IMR-90 (cell line): ENCODE results near the gene PRSS16. TPM values are rescaled to one million over a fixed set of nuclear protein-coding genes. Genes with fewer than 3 reads are reported as not detected.

Experiments used
- ATAC-seq: fragments of 200-7000 bp; cut with Tn5 transposase; 2 replicates; pipeline ENCODE4 v1.9.1; 2020; ENCODE audit warnings: low read depth, mild to moderate bottlenecking, moderate library complexity
- BruUV-seq: library from RNA; stranded (reverse); fragments of 400-500 nt; replicated peaks from 2 replicates; lab custom pipeline; 2021; lab: Mats Ljungman, UMichigan
- CTCF ChIA-PET: fragments of 300-600 bp; formaldehyde crosslinking; extraction: SDS; loops from one replicate; lab custom pipeline; 2021; ENCODE audit warnings: antibody characterized with exemption; lab: Yijun Ruan, JAX
- POLR2A ChIA-PET: fragments of 300-600 bp; sonication (Branson Sonifier 250); formaldehyde crosslinking; loops from one replicate; lab custom pipeline; 2022; ENCODE audit warnings: antibody characterized with exemption; ENCODE audit not compliant: unreplicated experiment; lab: Charles Lee
- DNase-seq: peaks from one replicate; pipeline ENCODE4 v3.0.0; 2013
- H2AFZ ChIP-seq: replicated peaks from 2 replicates; pipeline ENCODE3; 2013; ENCODE audit warnings: low read length, mild to moderate bottlenecking; ENCODE audit not compliant: poor library complexity
- H2AK5ac ChIP-seq: 2 replicates; pipeline ENCODE4 v1.6.1; 2013; ENCODE audit warnings: low read depth, low read length, inconsistent platforms
- H2AK9ac ChIP-seq: replicated peaks from 2 replicates; pipeline ENCODE3; 2013; ENCODE audit warnings: mild to moderate bottlenecking, low read depth, low read length, moderate library complexity; ENCODE audit not compliant: poor library complexity
- H2BK120ac ChIP-seq: 2 replicates; pipeline ENCODE4 v1.6.1; 2013; ENCODE audit warnings: low read depth, low read length, inconsistent platforms
- H2BK15ac ChIP-seq: 3 replicates; pipeline ENCODE4 v1.6.1; 2013; ENCODE audit warnings: low read depth, low read length, inconsistent platforms
- H2BK20ac ChIP-seq: 2 replicates; pipeline ENCODE4 v1.6.1; 2013; ENCODE audit warnings: low read depth, mild to moderate bottlenecking, inconsistent platforms, low read length, moderate library complexity
- H2BK5ac ChIP-seq: 2 replicates; pipeline ENCODE4 v1.6.1; 2013; ENCODE audit warnings: mild to moderate bottlenecking, low read depth, low read length, inconsistent platforms; ENCODE audit not compliant: poor library complexity, severe bottlenecking
- H3K14ac ChIP-seq: replicated peaks from 2 replicates; pipeline ENCODE4 v1.6.1; 2013; ENCODE audit warnings: low read depth, low read length, inconsistent platforms
- H3K18ac ChIP-seq: 2 replicates; pipeline ENCODE4 v1.6.1; 2013; ENCODE audit warnings: low read depth, low read length, control low read depth
- H3K23ac ChIP-seq: 2 replicates; pipeline ENCODE4 v1.6.1; 2013; ENCODE audit warnings: low read depth, low read length, inconsistent platforms
- H3K27ac ChIP-seq: 2 replicates; pipeline ENCODE4 v1.5.1; 2013; ENCODE audit warnings: mild to moderate bottlenecking, control low read depth, low read length; ENCODE audit not compliant: insufficient read depth
- H3K27me3 ChIP-seq: 2 replicates; pipeline ENCODE4 v1.6.1; 2013; ENCODE audit warnings: low read length; ENCODE audit not compliant: control insufficient read depth, insufficient read depth
- H3K36me3 ChIP-seq: 2 replicates; pipeline ENCODE4 v1.6.1; 2013; ENCODE audit warnings: low read length, mixed read lengths; ENCODE audit not compliant: control insufficient read depth, insufficient read depth
- H3K4ac ChIP-seq: 2 replicates; pipeline ENCODE4 v1.6.1; 2013; ENCODE audit warnings: low read depth, low read length, inconsistent platforms
- H3K4me1 ChIP-seq: 2 replicates; pipeline ENCODE4 v1.6.1; 2013; ENCODE audit warnings: low read length, mixed read lengths; ENCODE audit not compliant: control insufficient read depth, insufficient read depth
- H3K4me2 ChIP-seq: 2 replicates; pipeline ENCODE4 v1.6.1; 2013; ENCODE audit warnings: low read depth, mild to moderate bottlenecking, control low read depth, low read length, moderate library complexity
- H3K4me3 ChIP-seq: 2 replicates; pipeline ENCODE4 v1.5.1; 2013; ENCODE audit warnings: low read depth, mild to moderate bottlenecking, control low read depth, low read length, moderate library complexity; ENCODE audit not compliant: insufficient read depth
- H3K56ac ChIP-seq: 2 replicates; pipeline ENCODE4 v1.6.1; 2013; ENCODE audit warnings: low read length, inconsistent platforms; ENCODE audit not compliant: insufficient read depth; ENCODE audit errors: extremely low read depth
- H3K79me1 ChIP-seq, 2 experiments: 2 replicates each; pipeline ENCODE4 v1.6.1; 2013; ENCODE audit warnings: low read length in 2 of 2, inconsistent platforms in 1 of 2, low read depth in 1 of 2
- H3K9ac ChIP-seq: 2 replicates; pipeline ENCODE4 v1.6.1; 2013; ENCODE audit warnings: low read depth, low read length, control low read depth
- H3K9me1 ChIP-seq: 2 replicates; pipeline ENCODE4 v1.6.1; 2013; ENCODE audit warnings: low read length, inconsistent platforms; ENCODE audit not compliant: insufficient read depth
- H3K9me3 ChIP-seq: 2 replicates; pipeline ENCODE4 v1.6.1; 2013; ENCODE audit warnings: low read length; ENCODE audit not compliant: control insufficient read depth, insufficient read depth
- H4K20me1 ChIP-seq: 2 replicates; pipeline ENCODE4 v1.6.1; 2013; ENCODE audit warnings: low read length, inconsistent platforms; ENCODE audit not compliant: insufficient read depth
- H4K5ac ChIP-seq: 2 replicates; pipeline ENCODE4 v1.6.1; 2013; ENCODE audit warnings: mild to moderate bottlenecking, low read depth, low read length, control low read depth
- H4K8ac ChIP-seq, 2 experiments: 2 replicates each; pipeline ENCODE4 v1.6.1; 2013; ENCODE audit warnings: low read depth in 2 of 2, low read length in 2 of 2, control low read depth in 1 of 2, inconsistent platforms in 1 of 2
- H4K91ac ChIP-seq: 2 replicates; pipeline ENCODE4 v1.6.1; 2013; ENCODE audit warnings: low read depth, low read length, inconsistent platforms; ENCODE audit not compliant: insufficient read depth
- BHLHE40 ChIP-seq: fragments of 150-350 bp; IDR thresholded peaks from 2 replicates; pipeline ENCODE4 v1.6.1; 2016; ENCODE audit warnings: mild to moderate bottlenecking, low read depth, low read length
- CEBPB ChIP-seq: IDR thresholded peaks from 2 replicates; pipeline ENCODE4 v1.6.1; 2012; ENCODE audit warnings: low read depth, low read length, improper control_type of control experiment
- CHD1 ChIP-seq: IDR thresholded peaks from 2 replicates; pipeline ENCODE4 v1.6.1; 2012; ENCODE audit warnings: low read depth, low read length, improper control_type of control experiment
- FOS ChIP-seq: fragments of 150-350 bp; IDR thresholded peaks from 2 replicates; pipeline ENCODE4 v1.6.1; 2016; ENCODE audit warnings: low read depth, low read length
- MAFK ChIP-seq: IDR thresholded peaks from 2 replicates; pipeline ENCODE4 v1.6.1; 2012; ENCODE audit warnings: low read depth, low read length, improper control_type of control experiment
- MAZ ChIP-seq: IDR thresholded peaks from 2 replicates; pipeline ENCODE4 v1.6.1; 2012; ENCODE audit warnings: low read depth, mild to moderate bottlenecking, low read length, improper control_type of control experiment, moderate library complexity, borderline replicate concordance
- MXI1 ChIP-seq: IDR thresholded peaks from 2 replicates; pipeline ENCODE4 v1.6.1; 2012; ENCODE audit warnings: low read depth, mild to moderate bottlenecking, low read length, moderate library complexity, borderline replicate concordance
- NFE2L2 ChIP-seq: fragments of 150-350 bp; IDR thresholded peaks from 2 replicates; pipeline ENCODE4 v1.6.1; 2016; ENCODE audit warnings: low read depth, mild to moderate bottlenecking, low read length
- POLR2A ChIP-seq: IDR thresholded peaks from 2 replicates; pipeline ENCODE4 v1.6.1; 2012; ENCODE audit warnings: mild to moderate bottlenecking, low read depth, low read length
- RAD21 ChIP-seq: IDR thresholded peaks from 2 replicates; pipeline ENCODE4 v1.6.1; 2012; ENCODE audit warnings: low read length, improper control_type of control experiment
- RCOR1 ChIP-seq: IDR thresholded peaks from 2 replicates; pipeline ENCODE4 v1.6.1; 2012; ENCODE audit warnings: mild to moderate bottlenecking, low read length, improper control_type of control experiment; ENCODE audit not compliant: insufficient replicate concordance
- RFX5 ChIP-seq: IDR thresholded peaks from 2 replicates; pipeline ENCODE4 v1.8.0; 2012; ENCODE audit warnings: low read depth, mild to moderate bottlenecking, low read length, moderate library complexity
- SMC3 ChIP-seq: fragments of 150-350 bp; IDR thresholded peaks from 2 replicates; pipeline ENCODE4 v1.6.1; 2016; ENCODE audit warnings: low read depth, mild to moderate bottlenecking, antibody characterized with exemption, low read length, moderate library complexity
- WGBS, 2 experiments: methylation state at CpG; one replicate each; pipeline versions ENCODE4 v1.1.5 to v1.1.7; 2013; ENCODE audit warnings: missing lambda C conversion rate in 2 of 2; ENCODE audit not compliant: insufficient read length in 1 of 2; ENCODE audit errors: extremely low coverage in 2 of 2; 5-methylcytosine and 5-hydroxymethylcytosine counted together
- dilution Hi-C: fragments of 300-500 bp; cut with HindIII; formaldehyde crosslinking; loops from one replicate; pipeline ENCODE4 v1.14.3; 2018; ENCODE audit warnings: low sequenced_read_pairs; ENCODE audit not compliant: unreplicated experiment
- in situ Hi-C: fragments of 300-500 bp; cut with MboI; formaldehyde crosslinking; loops from 3 replicates; pipeline ENCODE4 v1.14.3; 2019; ENCODE audit warnings: low sequenced_read_pairs, inconsistent platforms, mixed read lengths
- intact Hi-C: fragments of 100-400 bp; cut with micrococcal nuclease; formaldehyde crosslinking; loops from 2 replicates; pipeline ENCODE4 v1.10.0; 2022
- polyA plus RNA-seq, 3 experiments: library from polyadenylated mRNA; depleted of rRNA; stranded (reverse); fragments of >200 nt; gene quantifications; 2 replicates each; pipeline ENCODE4 v1.2.3, GENCODE V29; 2012; ENCODE audit warnings: low replicate concordance in 1 of 3
- total RNA-seq: library from RNA; depleted of rRNA; stranded (reverse); fragments of >200 nt; gene quantifications from 2 replicates; pipeline ENCODE4 v1.2.3, GENCODE V29; 2012
- TF ChIP-seq, protein P1 (sequence below): conservative IDR thresholded peaks from 2 replicates; pipeline ENCODE4 v1.5.1; 2012; ENCODE audit warnings: mild to moderate bottlenecking, low read depth, low read length, improper control_type of control experiment
- TF ChIP-seq, protein P2 (sequence below): fragments of 150-350 bp; IDR thresholded peaks from 2 replicates; pipeline ENCODE4 v1.6.1; 2017; ENCODE audit warnings: mild to moderate bottlenecking, antibody characterized with exemption, low read length, low read depth
- TF ChIP-seq, protein P3 (sequence below): fragments of 150-350 bp; IDR thresholded peaks from 2 replicates; pipeline ENCODE4 v1.6.1; 2016; ENCODE audit warnings: low read depth, mild to moderate bottlenecking, low read length, moderate library complexity, borderline replicate concordance

PRSS16 gene
- total and polyA plus RNA-seq, 2 of the 4 experiments (the other 2 are of a cell fraction): 0.39 TPM; not detected in 1

DNA sequence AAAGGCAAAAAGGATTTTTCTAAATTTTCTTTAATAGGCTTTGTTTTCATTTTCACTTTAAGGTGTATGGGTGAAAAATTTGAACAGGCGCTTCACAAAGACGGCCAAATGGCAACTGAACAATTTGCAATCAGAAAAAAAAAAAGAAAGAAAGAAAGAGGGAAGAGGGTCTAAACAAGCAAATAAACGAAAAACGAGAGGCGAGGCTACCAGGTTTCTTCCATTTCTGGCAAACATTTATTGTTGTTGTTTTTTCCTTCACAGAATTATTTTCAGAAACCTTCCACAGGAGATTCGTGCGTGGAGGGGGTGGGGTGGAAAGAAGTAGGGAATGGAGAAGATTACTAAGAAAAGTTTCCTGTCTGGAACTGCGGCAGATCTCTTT is 40.2 kb downstream of the PRSS16 start:
- no peak overlapping the region for H2AK9ac ChIP-seq
- WGBS, 2 experiments: 10% methylated on average over 2 of the region's 8 CpGs; no CpG with 5 or more reads in 1 of the 2 experiments
- H4K20me1 ChIP-seq: no peaks in the 10 kb centered on the region
- no peak overlapping the region for H3K9ac ChIP-seq
- no peaks in the 10 kb centered on the region for H3K4me1 ChIP-seq
- H2BK15ac ChIP-seq: no peak overlapping the region
- POLR2A ChIA-PET: no interaction called here
- no peak overlapping the region for H4K8ac ChIP-seq
- dilution Hi-C loops: no loop called here
- no peak overlapping the region for H3K14ac ChIP-seq
- no peak overlapping the region for H3K27ac ChIP-seq
- H3K79me1 ChIP-seq: no peaks in the 10 kb centered on the region
- H3K18ac ChIP-seq: no peak overlapping the region
- in situ Hi-C loops: no loop called here
- no peak overlapping the region for H2BK20ac ChIP-seq
- no peak overlapping the region for H3K4ac ChIP-seq
- no peak overlapping the region for H2BK120ac ChIP-seq
- H2AK5ac ChIP-seq: no peak overlapping the region
- intact Hi-C loops: no loop called here
- peaks cover 4% of the 10 kb centered on the region for H3K9me3 ChIP-seq
- ATAC-seq: no peak
- DNase-seq: no peak
- H3K27me3 ChIP-seq: peaks cover 59% of the 10 kb centered on the region
- no peak overlapping the region for H4K91ac ChIP-seq
- H3K36me3 ChIP-seq: no peaks in the 10 kb centered on the region
- H3K23ac ChIP-seq: no peak overlapping the region
- H3K4me3 ChIP-seq: no peak overlapping the region
- H4K5ac ChIP-seq: no peak overlapping the region
- BruUV-seq: no TSS peak
- no peak overlapping the region for H3K56ac ChIP-seq
- TF ChIP-seq FOS (no peak), SMC3 (no peak), NFE2L2 (no peak), RFX5 (no peak), MAZ (no peak), MAFK (no peak), RCOR1 (no peak), CEBPB (no peak), MXI1 (no peak), POLR2A (no peak), BHLHE40 (no peak), RAD21 (no peak), CHD1 (no peak)
- TF ChIP-seq, protein P1, sequence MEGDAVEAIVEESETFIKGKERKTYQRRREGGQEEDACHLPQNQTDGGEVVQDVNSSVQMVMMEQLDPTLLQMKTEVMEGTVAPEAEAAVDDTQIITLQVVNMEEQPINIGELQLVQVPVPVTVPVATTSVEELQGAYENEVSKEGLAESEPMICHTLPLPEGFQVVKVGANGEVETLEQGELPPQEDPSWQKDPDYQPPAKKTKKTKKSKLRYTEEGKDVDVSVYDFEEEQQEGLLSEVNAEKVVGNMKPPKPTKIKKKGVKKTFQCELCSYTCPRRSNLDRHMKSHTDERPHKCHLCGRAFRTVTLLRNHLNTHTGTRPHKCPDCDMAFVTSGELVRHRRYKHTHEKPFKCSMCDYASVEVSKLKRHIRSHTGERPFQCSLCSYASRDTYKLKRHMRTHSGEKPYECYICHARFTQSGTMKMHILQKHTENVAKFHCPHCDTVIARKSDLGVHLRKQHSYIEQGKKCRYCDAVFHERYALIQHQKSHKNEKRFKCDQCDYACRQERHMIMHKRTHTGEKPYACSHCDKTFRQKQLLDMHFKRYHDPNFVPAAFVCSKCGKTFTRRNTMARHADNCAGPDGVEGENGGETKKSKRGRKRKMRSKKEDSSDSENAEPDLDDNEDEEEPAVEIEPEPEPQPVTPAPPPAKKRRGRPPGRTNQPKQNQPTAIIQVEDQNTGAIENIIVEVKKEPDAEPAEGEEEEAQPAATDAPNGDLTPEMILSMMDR: no peak
- TF ChIP-seq, protein P2, sequence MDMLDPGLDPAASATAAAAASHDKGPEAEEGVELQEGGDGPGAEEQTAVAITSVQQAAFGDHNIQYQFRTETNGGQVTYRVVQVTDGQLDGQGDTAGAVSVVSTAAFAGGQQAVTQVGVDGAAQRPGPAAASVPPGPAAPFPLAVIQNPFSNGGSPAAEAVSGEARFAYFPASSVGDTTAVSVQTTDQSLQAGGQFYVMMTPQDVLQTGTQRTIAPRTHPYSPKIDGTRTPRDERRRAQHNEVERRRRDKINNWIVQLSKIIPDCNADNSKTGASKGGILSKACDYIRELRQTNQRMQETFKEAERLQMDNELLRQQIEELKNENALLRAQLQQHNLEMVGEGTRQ: no peak
- TF ChIP-seq, protein P3, sequence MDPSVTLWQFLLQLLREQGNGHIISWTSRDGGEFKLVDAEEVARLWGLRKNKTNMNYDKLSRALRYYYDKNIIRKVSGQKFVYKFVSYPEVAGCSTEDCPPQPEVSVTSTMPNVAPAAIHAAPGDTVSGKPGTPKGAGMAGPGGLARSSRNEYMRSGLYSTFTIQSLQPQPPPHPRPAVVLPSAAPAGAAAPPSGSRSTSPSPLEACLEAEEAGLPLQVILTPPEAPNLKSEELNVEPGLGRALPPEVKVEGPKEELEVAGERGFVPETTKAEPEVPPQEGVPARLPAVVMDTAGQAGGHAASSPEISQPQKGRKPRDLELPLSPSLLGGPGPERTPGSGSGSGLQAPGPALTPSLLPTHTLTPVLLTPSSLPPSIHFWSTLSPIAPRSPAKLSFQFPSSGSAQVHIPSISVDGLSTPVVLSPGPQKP: no peak
- H2AFZ ChIP-seq: no peak overlapping the region
- H3K4me2 ChIP-seq: peak overlapping the region; percentile 54; the same call in 1 of the 2 replicates
- no peak overlapping the region for H2BK5ac ChIP-seq
- CTCF ChIA-PET: no interaction called here
- H3K9me1 ChIP-seq: no peaks in the 10 kb centered on the region
